ENCODE data around the gene ANKRD37. TPM values are rescaled to one million over a fixed set of nuclear protein-coding genes. Genes with fewer than 3 reads are reported as not detected.

The ANKRD37 gene
- total RNA-seq, 1 donor from 2014 or later, result 1.4 TPM

GRCh38 chr4:185395238-185395955 lies 1.2 kb upstream of the ANKRD37 start, which contains the start of gene LRP2BP:
LRP2BP (minus strand) TSS chr4:185395924; CDS start chr4:185378186, 17,738 bp downstream.
- Mint-ChIP-seq H3K27me3 (peaks cover 14% of the 10 kb centered on the region), H3K4me3 (ENCODE audit: low read depth) (peak within 1 kb of the TSS; percentile 83), H3K36me3 (ENCODE audit: insufficient read depth) (peaks cover 8% of the 10 kb centered on the region), H3K4me1 (ENCODE audit: low read depth) (peaks cover 10% of the 10 kb centered on the region), H3K27ac (peak within 1 kb of the TSS; percentile 98), H3K9me3 (ENCODE audit: low read depth) (no peaks in the 10 kb centered on the region)
- DNase-seq (ENCODE audit: low spot score, unreplicated experiment), result no peak
- no peak for TF ChIP-seq CTCF (IDR thresholded peaks at IDR 0.05; ENCODE audit: unreplicated experiment)

- H3K27ac Mint-ChIP-seq, result peak overlapping the region; percentile 98
- no peaks in the 10 kb centered on the region for H3K9me3 Mint-ChIP-seq (ENCODE audit: low read depth)
- peaks cover 10% of the 10 kb centered on the region for H3K4me1 Mint-ChIP-seq (ENCODE audit: low read depth)
- peak; percentile 94 for DNase-seq (ENCODE audit: low spot score, unreplicated experiment)
- peak overlapping the region; percentile 83 for H3K4me3 Mint-ChIP-seq (ENCODE audit: low read depth)
- peaks cover 14% of the 10 kb centered on the region for H3K27me3 Mint-ChIP-seq
- H3K36me3 Mint-ChIP-seq (ENCODE audit: insufficient read depth), result peaks cover 8% of the 10 kb centered on the region
- no peak for TF ChIP-seq CTCF (IDR thresholded peaks at IDR 0.05; ENCODE audit: unreplicated experiment)
Measured at GRCh38 chr4:185395956-185396723, 501 bp upstream of the ANKRD37 start.

- Mint-ChIP-seq H3K4me1 (ENCODE audit: low read depth) (peaks cover 12% of the 10 kb centered on the region), H3K9me3 (ENCODE audit: low read depth) (no peaks in the 10 kb centered on the region), H3K36me3 (ENCODE audit: insufficient read depth) (peaks cover 15% of the 10 kb centered on the region), H3K27me3 (peaks cover 14% of the 10 kb centered on the region), H3K4me3 (ENCODE audit: low read depth) (no peak overlapping the region), H3K27ac (no peak overlapping the region)
- no peak for TF ChIP-seq CTCF (IDR thresholded peaks at IDR 0.05; ENCODE audit: unreplicated experiment)
- DNase-seq (ENCODE audit: low spot score, unreplicated experiment), result no peak
Measured at GRCh38 chr4:185398618-185399017, 2.0 kb downstream of the ANKRD37 start.

- DNase-seq (ENCODE audit: low spot score, unreplicated experiment), result no peak
- H3K9me3 Mint-ChIP-seq (ENCODE audit: low read depth), result no peaks in the 10 kb centered on the region
- peaks cover 17% of the 10 kb centered on the region for H3K36me3 Mint-ChIP-seq (ENCODE audit: insufficient read depth)
- H3K27me3 Mint-ChIP-seq, result peaks cover 9% of the 10 kb centered on the region
- H3K27ac Mint-ChIP-seq, result no peak overlapping the region
- peaks cover 12% of the 10 kb centered on the region for H3K4me1 Mint-ChIP-seq (ENCODE audit: low read depth)
- no peak overlapping the region for H3K4me3 Mint-ChIP-seq (ENCODE audit: low read depth)
- no peak for TF ChIP-seq CTCF (IDR thresholded peaks at IDR 0.05; ENCODE audit: unreplicated experiment)
Measured at GRCh38 chr4:185399466-185399865, 2.8 kb downstream of the ANKRD37 start.

GRCh38 chr4:185404031-185404430 lies 7.4 kb downstream of the ANKRD37 start:
- no peak overlapping the region for H3K27ac Mint-ChIP-seq
- H3K4me3 Mint-ChIP-seq (ENCODE audit: low read depth), result no peak overlapping the region
- no peak for TF ChIP-seq CTCF (IDR thresholded peaks at IDR 0.05; ENCODE audit: unreplicated experiment)
- peaks cover 24% of the 10 kb centered on the region for H3K36me3 Mint-ChIP-seq (ENCODE audit: insufficient read depth)
- no peak for DNase-seq (ENCODE audit: low spot score, unreplicated experiment)
- peaks cover 2% of the 10 kb centered on the region for H3K4me1 Mint-ChIP-seq (ENCODE audit: low read depth)
- no peaks in the 10 kb centered on the region for H3K27me3 Mint-ChIP-seq
- H3K9me3 Mint-ChIP-seq (ENCODE audit: low read depth), result no peaks in the 10 kb centered on the region

All from progenitor cell of endocrine pancreas (in vitro differentiated cells).